ENCODE measurements around the gene SLC50A1.

SLC50A1 gene

DNA sequence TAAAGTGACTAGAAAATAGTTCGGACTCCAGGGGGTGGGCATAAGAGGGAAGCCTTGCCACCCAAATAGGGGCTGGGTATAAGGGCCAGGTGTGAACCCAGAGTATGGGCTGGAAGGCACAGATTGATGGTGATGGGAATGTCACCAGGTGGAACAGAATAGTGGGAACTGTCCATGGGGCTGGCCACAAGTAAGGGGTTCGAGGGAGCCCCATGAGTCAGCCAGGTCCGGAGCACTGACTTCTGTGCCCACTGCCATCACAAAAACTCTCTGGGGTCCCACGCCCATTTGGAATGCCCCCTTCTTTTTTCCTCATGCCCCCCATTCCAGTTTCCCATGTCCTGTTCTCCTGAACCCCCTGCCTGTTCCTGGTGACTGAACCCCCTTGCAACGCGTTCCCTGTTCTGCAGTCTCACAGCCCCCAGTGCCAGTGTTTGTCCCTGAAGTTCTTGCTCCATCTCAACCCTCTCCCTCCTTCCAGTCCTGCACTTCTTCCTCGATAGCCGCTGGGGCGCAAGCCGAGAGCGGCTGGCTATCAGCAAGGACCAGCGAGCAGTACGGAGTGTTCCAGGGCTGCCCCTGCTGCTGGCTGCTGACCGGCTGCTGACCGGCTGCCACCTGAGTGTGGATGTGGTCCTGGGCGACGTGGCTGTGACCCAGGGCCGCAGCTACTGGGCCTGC is 45.9 kb downstream of the SLC50A1 start:
- Histone ChIP-seq H3K9me3 (ENCODE audit: control insufficient read depth, insufficient read depth, low read depth, low read length) (no peaks in the 10 kb centered on the region), H3K9ac (ENCODE audit: low read length) (no peak overlapping the region), H3K4me3 (ENCODE audit: low read depth, low read length) (no peak overlapping the region), H3K4me1 (ENCODE audit: control insufficient read depth, insufficient read depth, low read length) (peaks cover 12% of the 10 kb centered on the region), H3K36me3 (ENCODE audit: control insufficient read depth, insufficient read depth, low read length) (peaks cover 50% of the 10 kb centered on the region), H3K27ac (ENCODE audit: low read depth, low read length) (no peak overlapping the region), H3K27me3 (ENCODE audit: control insufficient read depth, insufficient read depth, low read length) (no peaks in the 10 kb centered on the region)

DNA sequence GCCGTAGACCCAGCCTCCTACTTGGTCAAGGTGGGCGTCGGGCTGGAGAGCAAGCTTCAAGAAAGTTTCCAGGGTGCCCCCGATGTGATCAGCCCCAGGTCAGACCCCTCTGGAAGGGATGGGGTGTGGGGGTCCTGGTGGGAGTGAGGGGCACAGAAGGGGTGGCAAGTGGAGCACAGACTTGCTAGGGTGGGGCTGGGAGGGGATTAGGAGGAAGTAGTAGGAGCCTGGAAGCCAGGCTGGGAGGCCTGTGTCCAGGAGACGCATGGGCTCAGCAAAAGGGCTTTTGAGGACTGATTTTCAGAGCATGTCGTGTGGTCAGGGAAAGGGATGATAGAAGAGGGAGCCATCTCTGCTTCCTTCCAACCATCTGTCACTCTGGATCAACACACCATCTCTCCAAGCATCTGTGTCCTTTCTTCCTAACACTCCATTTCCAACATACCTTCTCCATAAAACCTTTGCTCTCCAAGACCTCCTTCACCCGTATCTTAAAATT is 46.4 kb downstream of the SLC50A1 start:
- Histone ChIP-seq H3K36me3 (ENCODE audit: control insufficient read depth, insufficient read depth, low read length) (peaks cover 46% of the 10 kb centered on the region), H3K4me1 (ENCODE audit: control insufficient read depth, insufficient read depth, low read length) (peaks cover 18% of the 10 kb centered on the region), H3K27me3 (ENCODE audit: control insufficient read depth, insufficient read depth, low read length) (no peaks in the 10 kb centered on the region)

GRCh38 chr1:155183775-155184221 is 48.1 kb downstream of the SLC50A1 start:
- H3K36me3 ChIP-seq (ENCODE audit: control insufficient read depth, insufficient read depth, low read length), result peaks cover 31% of the 10 kb centered on the region
- H3K4me1 ChIP-seq (ENCODE audit: control insufficient read depth, insufficient read depth, low read length), result peaks cover 18% of the 10 kb centered on the region
- no peaks in the 10 kb centered on the region for H3K27me3 ChIP-seq (ENCODE audit: control insufficient read depth, insufficient read depth, low read length)
- no peak overlapping the region for H3K27ac ChIP-seq (ENCODE audit: low read depth, low read length)
- H3K9ac ChIP-seq (ENCODE audit: low read length), result no peak overlapping the region
- H3K9me3 ChIP-seq (ENCODE audit: control insufficient read depth, insufficient read depth, low read depth, low read length), result no peaks in the 10 kb centered on the region
- H3K4me3 ChIP-seq (ENCODE audit: low read depth, low read length), result no peak overlapping the region

More for the DNA sequence above, 46.4 kb downstream of the SLC50A1 start:
- H3K27ac ChIP-seq (ENCODE audit: low read depth, low read length), result no peak overlapping the region
- no peaks in the 10 kb centered on the region for H3K9me3 ChIP-seq (ENCODE audit: control insufficient read depth, insufficient read depth, low read depth, low read length)
- no peak overlapping the region for H3K9ac ChIP-seq (ENCODE audit: low read length)
- no peak overlapping the region for H3K4me3 ChIP-seq (ENCODE audit: low read depth, low read length)

DNA sequence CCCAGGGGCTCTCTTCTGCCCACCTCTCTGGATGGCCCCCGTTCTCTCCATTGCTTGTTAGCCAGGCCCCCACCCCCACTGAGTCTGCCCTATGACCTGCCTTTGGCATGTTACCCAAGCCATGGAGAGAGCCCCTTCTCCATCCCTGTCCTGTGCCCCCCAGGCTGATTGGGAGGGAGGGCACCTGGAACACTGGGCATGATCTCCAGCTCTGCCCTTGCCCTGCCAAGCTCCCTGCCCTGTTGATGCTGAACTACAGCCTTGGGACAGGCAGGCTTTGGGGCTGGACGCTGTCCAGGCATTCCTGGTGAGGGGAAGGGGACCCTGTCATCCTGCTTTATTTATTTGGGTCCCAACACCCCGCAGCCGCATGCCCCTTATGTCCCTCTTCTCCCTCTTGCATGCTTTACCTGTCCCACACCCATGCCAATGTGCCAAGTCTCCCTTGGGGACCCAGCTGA is 48.7 kb downstream of the SLC50A1 start:
- Histone ChIP-seq H3K9ac (ENCODE audit: low read length) (no peak overlapping the region), H3K36me3 (ENCODE audit: control insufficient read depth, insufficient read depth, low read length) (peaks cover 25% of the 10 kb centered on the region), H3K9me3 (ENCODE audit: control insufficient read depth, insufficient read depth, low read depth, low read length) (no peaks in the 10 kb centered on the region), H3K4me1 (ENCODE audit: control insufficient read depth, insufficient read depth, low read length) (peaks cover 18% of the 10 kb centered on the region), H3K27ac (ENCODE audit: low read depth, low read length) (no peak overlapping the region), H3K4me3 (ENCODE audit: low read depth, low read length) (no peak overlapping the region), H3K27me3 (ENCODE audit: control insufficient read depth, insufficient read depth, low read length) (no peaks in the 10 kb centered on the region)

GRCh38 chr1:155184835-155185782 is 49.5 kb downstream of the SLC50A1 start:
- H3K27ac ChIP-seq (ENCODE audit: low read depth, low read length), result no peak overlapping the region
- no peak overlapping the region for H3K4me3 ChIP-seq (ENCODE audit: low read depth, low read length)

DNA sequence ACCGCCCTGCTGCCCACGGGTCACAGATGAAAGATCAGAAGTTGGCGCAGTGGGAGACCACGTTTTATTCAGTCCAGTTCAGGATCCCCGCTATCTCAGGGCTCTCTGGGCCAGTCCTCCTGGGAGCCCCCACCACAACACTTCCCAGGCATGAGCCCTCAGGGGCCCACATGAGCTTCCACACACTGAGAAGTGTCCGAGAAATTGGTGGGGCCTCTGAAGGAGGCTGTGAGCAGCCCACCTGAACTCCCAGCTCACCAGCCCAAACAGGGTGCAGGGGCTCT is 50.1 kb downstream of the SLC50A1 start:
- H3K4me3 ChIP-seq (ENCODE audit: low read depth, low read length), result no peak overlapping the region
- H3K9ac ChIP-seq (ENCODE audit: low read length), result no peak overlapping the region
- H3K27ac ChIP-seq (ENCODE audit: low read depth, low read length), result no peak overlapping the region
- H3K9me3 ChIP-seq (ENCODE audit: control insufficient read depth, insufficient read depth, low read depth, low read length), result no peaks in the 10 kb centered on the region
- H3K36me3 ChIP-seq (ENCODE audit: control insufficient read depth, insufficient read depth, low read length), result peaks cover 15% of the 10 kb centered on the region
- H3K4me1 ChIP-seq (ENCODE audit: control insufficient read depth, insufficient read depth, low read length), result peaks cover 18% of the 10 kb centered on the region
- no peaks in the 10 kb centered on the region for H3K27me3 ChIP-seq (ENCODE audit: control insufficient read depth, insufficient read depth, low read length)

More at GRCh38 chr1:155184835-155185782, 49.5 kb downstream of the SLC50A1 start:
- Histone ChIP-seq H3K9me3 (ENCODE audit: control insufficient read depth, insufficient read depth, low read depth, low read length) (no peaks in the 10 kb centered on the region), H3K36me3 (ENCODE audit: control insufficient read depth, insufficient read depth, low read length) (peaks cover 18% of the 10 kb centered on the region), H3K27me3 (ENCODE audit: control insufficient read depth, insufficient read depth, low read length) (no peaks in the 10 kb centered on the region), H3K9ac (ENCODE audit: low read length) (no peak overlapping the region), H3K4me1 (ENCODE audit: control insufficient read depth, insufficient read depth, low read length) (peaks cover 18% of the 10 kb centered on the region)

GRCh38 chr1:155186067-155186793 is 50.6 kb downstream of the SLC50A1 start:
- Histone ChIP-seq H3K27ac (ENCODE audit: low read depth, low read length) (no peak overlapping the region), H3K36me3 (ENCODE audit: control insufficient read depth, insufficient read depth, low read length) (peaks cover 15% of the 10 kb centered on the region), H3K4me3 (ENCODE audit: low read depth, low read length) (no peak overlapping the region), H3K27me3 (ENCODE audit: control insufficient read depth, insufficient read depth, low read length) (no peaks in the 10 kb centered on the region), H3K9ac (ENCODE audit: low read length) (no peak overlapping the region), H3K4me1 (ENCODE audit: control insufficient read depth, insufficient read depth, low read length) (peaks cover 18% of the 10 kb centered on the region), H3K9me3 (ENCODE audit: control insufficient read depth, insufficient read depth, low read depth, low read length) (no peaks in the 10 kb centered on the region)

DNA sequence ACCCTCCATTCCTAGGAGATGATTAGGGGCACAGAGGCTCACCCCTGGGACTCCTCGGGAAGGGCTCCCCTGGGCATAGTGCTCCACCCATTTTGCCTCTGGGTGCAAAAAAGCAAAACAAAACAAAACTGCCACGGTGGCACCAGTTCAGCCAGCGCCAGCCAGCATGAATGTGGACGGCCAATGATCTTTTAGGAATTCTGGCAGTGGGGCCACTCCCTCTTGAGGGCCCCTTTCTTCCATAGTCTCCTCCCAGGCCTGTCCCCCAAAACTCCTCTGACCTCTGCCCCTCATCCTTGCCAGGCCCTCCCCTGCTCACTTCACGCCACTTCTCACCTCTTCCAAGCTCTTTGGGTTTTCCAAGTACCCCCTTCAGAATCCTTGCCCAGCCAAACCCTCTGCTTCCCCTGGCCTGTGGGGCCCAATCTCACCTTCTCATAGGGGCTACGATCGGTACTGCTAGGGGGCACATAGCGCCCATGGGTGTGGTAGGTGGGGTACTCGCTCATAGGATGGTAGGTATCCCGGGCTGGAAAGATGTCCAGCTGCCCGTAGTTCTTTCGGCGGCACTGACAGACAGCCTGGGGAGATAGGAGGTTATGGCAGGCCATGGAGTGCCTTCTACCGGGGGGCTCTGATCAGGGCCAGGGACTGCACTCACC is 51.3 kb downstream of the SLC50A1 start:
- H3K27ac ChIP-seq (ENCODE audit: low read depth, low read length), result no peak overlapping the region
- peaks cover 8% of the 10 kb centered on the region for H3K36me3 ChIP-seq (ENCODE audit: control insufficient read depth, insufficient read depth, low read length)
- no peaks in the 10 kb centered on the region for H3K27me3 ChIP-seq (ENCODE audit: control insufficient read depth, insufficient read depth, low read length)
- H3K4me3 ChIP-seq (ENCODE audit: low read depth, low read length), result no peak overlapping the region
- H3K4me1 ChIP-seq (ENCODE audit: control insufficient read depth, insufficient read depth, low read length), result peaks cover 18% of the 10 kb centered on the region
- no peaks in the 10 kb centered on the region for H3K9me3 ChIP-seq (ENCODE audit: control insufficient read depth, insufficient read depth, low read depth, low read length)
- no peak overlapping the region for H3K9ac ChIP-seq (ENCODE audit: low read length)

DNA sequence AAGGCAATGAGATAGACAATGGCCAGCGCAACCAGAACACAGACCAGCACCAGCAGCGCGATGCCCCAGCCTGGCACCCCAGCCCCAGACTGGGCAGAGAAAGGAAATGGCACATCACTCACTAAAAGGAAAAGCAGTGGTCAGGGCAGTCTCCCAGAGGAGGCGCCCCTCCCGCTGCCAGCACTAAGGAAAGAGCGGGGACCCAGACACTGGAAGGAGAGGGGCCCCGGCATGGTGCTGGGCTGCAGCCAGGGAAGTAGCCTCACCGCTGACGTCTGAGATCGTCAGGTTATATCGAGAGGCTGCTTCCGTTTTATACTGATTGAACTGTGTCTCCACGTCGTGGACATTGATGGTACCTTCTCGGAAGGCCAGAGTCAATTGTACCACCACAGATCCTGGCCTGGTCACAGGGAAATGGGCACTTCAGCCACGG is 51.8 kb downstream of the SLC50A1 start:
- Histone ChIP-seq H3K4me3 (ENCODE audit: low read depth, low read length) (no peak overlapping the region), H3K36me3 (ENCODE audit: control insufficient read depth, insufficient read depth, low read length) (peaks cover 3% of the 10 kb centered on the region), H3K4me1 (ENCODE audit: control insufficient read depth, insufficient read depth, low read length) (peaks cover 20% of the 10 kb centered on the region), H3K27me3 (ENCODE audit: control insufficient read depth, insufficient read depth, low read length) (no peaks in the 10 kb centered on the region), H3K9ac (ENCODE audit: low read length) (no peak overlapping the region), H3K27ac (ENCODE audit: low read depth, low read length) (no peak overlapping the region), H3K9me3 (ENCODE audit: control insufficient read depth, insufficient read depth, low read depth, low read length) (no peaks in the 10 kb centered on the region)

GRCh38 chr1:155188268-155188667 is 52.6 kb downstream of the SLC50A1 start:
- Histone ChIP-seq H3K27ac (ENCODE audit: low read depth, low read length) (no peak overlapping the region), H3K9me3 (ENCODE audit: control insufficient read depth, insufficient read depth, low read depth, low read length) (no peaks in the 10 kb centered on the region), H3K4me3 (ENCODE audit: low read depth, low read length) (no peak overlapping the region), H3K36me3 (ENCODE audit: control insufficient read depth, insufficient read depth, low read length) (peaks cover 3% of the 10 kb centered on the region), H3K9ac (ENCODE audit: low read length) (no peak overlapping the region), H3K4me1 (ENCODE audit: control insufficient read depth, insufficient read depth, low read length) (peaks cover 22% of the 10 kb centered on the region), H3K27me3 (ENCODE audit: control insufficient read depth, insufficient read depth, low read length) (no peaks in the 10 kb centered on the region)
